ENCODE measurements around the gene MYL2.
"Not testable (repeated sequence)": the region's sequence is repeated elsewhere in the genome, so short reads cannot be mapped to it uniquely, and the experiment has no call there.

The MYL2 gene

GRCh38 chr12:110920324-110920910 is at the start of gene MYL2:
Gene MYL2, minus strand, starts transcription at chr12:110920579. Its CDS starts 50 bp downstream, at chr12:110920529.
- DNase-seq, result no peak

GRCh38 chr12:110966081-110966760 is 45.8 kb upstream of the MYL2 start:
- no peak for DNase-seq

GRCh38 chr12:110965574-110965973 is 45.2 kb upstream of the MYL2 start:
- DNase-seq, result no peak

- DNase-seq, result no peak
Observed at GRCh38 chr12:110960795-110961194, 40.4 kb upstream of the MYL2 start.

- DNase-seq, result no peak
Observed at GRCh38 chr12:110957652-110958051, 37.3 kb upstream of the MYL2 start.

- no peak for DNase-seq
Observed at GRCh38 chr12:110957159-110957558, 36.8 kb upstream of the MYL2 start.

GRCh38 chr12:110950867-110951266 is 30.5 kb upstream of the MYL2 start:
- not testable (repeated sequence) for DNase-seq

GRCh38 chr12:110950466-110950865 is 30.1 kb upstream of the MYL2 start:
- DNase-seq, result not testable (repeated sequence)

GRCh38 chr12:110948041-110948440 is 27.7 kb upstream of the MYL2 start:
- DNase-seq, result no peak

- no peak for DNase-seq
Observed at GRCh38 chr12:110943373-110943772, 23.0 kb upstream of the MYL2 start.

GRCh38 chr12:110941391-110941790 is 21.0 kb upstream of the MYL2 start:
- no peak for DNase-seq

GRCh38 chr12:110940933-110941332 is 20.6 kb upstream of the MYL2 start:
- no peak for DNase-seq

GRCh38 chr12:110940296-110940695 is 19.9 kb upstream of the MYL2 start:
- DNase-seq, result no peak

- peak; percentile 31 for DNase-seq
Observed at GRCh38 chr12:110937104-110937641, 16.8 kb upstream of the MYL2 start.

GRCh38 chr12:110936367-110937103 is 16.2 kb upstream of the MYL2 start:
- DNase-seq, result no peak

GRCh38 chr12:110935588-110935987 is 15.2 kb upstream of the MYL2 start:
- no peak for DNase-seq

- DNase-seq, result no peak
Observed at GRCh38 chr12:110934093-110934852, 13.9 kb upstream of the MYL2 start.

- no peak for DNase-seq
Observed at GRCh38 chr12:110933326-110933974, 13.1 kb upstream of the MYL2 start.

GRCh38 chr12:110932046-110932445 is 11.7 kb upstream of the MYL2 start:
- no peak for DNase-seq

- no peak for DNase-seq
Observed at GRCh38 chr12:110931315-110931728, 10.9 kb upstream of the MYL2 start.

GRCh38 chr12:110930348-110931314 is 10.3 kb upstream of the MYL2 start:
- DNase-seq, result no peak

Data from NCI-H510A treated with DMSO at 0.1 percent for 48 hours (cell line).